AG04450 (cell line): ENCODE results near the gene ACOD1. TPM values are rescaled to one million over a fixed set of nuclear protein-coding genes. Genes with fewer than 3 reads are reported as not detected.

ENCODE experiments used
- CTCF ChIA-PET: fragments of 300-600, 350-600 bp; formaldehyde crosslinking; extraction: SDS; loops from one replicate; lab custom pipeline; 2022; ENCODE audit warnings: antibody characterized with exemption, inconsistent platforms; lab: Charles Lee
- POLR2A ChIA-PET: fragments of 350-600 bp; formaldehyde crosslinking; extraction: SDS; loops from one replicate; lab custom pipeline; 2021; ENCODE audit warnings: antibody characterized with exemption, inconsistent platforms; lab: Yijun Ruan, JAX
- DNase-seq: peaks from one replicate; pipeline ENCODE4 v3.0.0-alpha.2; 2011; ENCODE audit warnings: low read depth, low spot score
- H3K27ac ChIP-seq: one replicate; pipeline ENCODE4 v1.5.1; 2012; ENCODE audit warnings: low read depth, low read length, control low read depth
- H3K27me3 ChIP-seq: one replicate; pipeline ENCODE4 v1.6.0; 2012; ENCODE audit warnings: low read length; ENCODE audit not compliant: control insufficient read depth, insufficient read depth
- H3K4me3 ChIP-seq: 2 replicates; pipeline ENCODE4 v1.5.1; 2011; ENCODE audit warnings: mild to moderate bottlenecking, low read depth, low read length, control low read depth
- H3K9me3 ChIP-seq: 2 replicates; pipeline ENCODE4 v1.5.1; 2012; ENCODE audit warnings: low read length; ENCODE audit not compliant: control insufficient read depth, insufficient read depth
- polyA plus RNA-seq: library from polyadenylated mRNA; depleted of rRNA; stranded (reverse); fragments of >200 nt; gene quantifications from 2 replicates; pipeline ENCODE4 v1.2.3, GENCODE V29; 2011
- TF ChIP-seq, protein P1 (sequence below): IDR thresholded peaks from 2 replicates; pipeline ENCODE4 v1.5.1; 2011; ENCODE audit warnings: low read depth, low read length, control low read depth, inconsistent platforms

ACOD1 gene
- polyA plus RNA-seq, 1 experiment, result not detected

DNA sequence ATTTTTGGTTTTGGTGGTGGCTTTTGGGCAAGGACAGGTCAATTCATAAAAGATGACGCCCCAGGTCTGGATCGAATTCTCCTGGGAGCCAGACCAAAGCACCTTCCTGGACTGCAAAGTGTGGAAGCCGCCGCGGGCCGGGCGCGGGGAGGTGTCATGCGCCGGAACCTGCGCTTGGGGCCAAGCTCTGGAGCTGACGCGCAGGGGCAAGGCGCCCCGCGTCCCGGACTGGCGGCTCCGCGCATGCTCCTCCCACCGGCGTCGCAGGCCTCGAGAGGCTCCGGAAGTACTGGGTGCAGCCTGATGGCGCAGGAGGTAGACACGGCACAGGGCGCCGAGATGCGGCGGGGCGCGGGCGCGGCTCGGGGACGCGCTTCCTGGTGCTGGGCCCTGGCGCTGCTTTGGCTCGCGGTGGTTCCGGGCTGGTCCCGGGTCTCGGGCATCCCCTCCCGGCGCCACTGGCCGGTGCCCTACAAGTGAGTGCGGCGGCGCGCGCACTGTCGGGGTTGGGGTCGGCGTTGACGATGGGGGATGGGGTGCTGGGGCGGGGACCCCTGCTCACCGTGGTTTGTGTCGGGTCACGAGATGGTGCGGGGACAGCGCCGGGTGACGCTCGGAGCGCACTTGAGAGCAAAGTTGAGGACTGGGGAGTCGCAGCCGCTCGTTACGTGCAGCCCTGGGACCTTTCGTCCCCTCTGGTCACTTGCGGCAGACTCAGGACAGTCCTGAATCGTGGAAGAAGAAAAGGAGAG lies 43.7 kb downstream of the ACOD1 start, which contains the start of gene CLN5:
Gene CLN5, plus strand, starts transcription at position 286 of the 752 bp plus-strand sequence. Its CDS starts 18 bp downstream, at position 304.
- Histone ChIP-seq H3K27me3 (no peaks in the 10 kb centered on the region), H3K4me3 (peak within 1 kb of the TSS; percentile 95), H3K27ac (peak within 1 kb of the TSS; percentile 61), H3K9me3 (no peaks in the 10 kb centered on the region; the same call in 1 of the 2 replicates)
- POLR2A ChIA-PET, result no interaction called here
- CTCF ChIA-PET, result interaction anchor here (0.6 to 5.7 kb wide), 4 partner anchors 11 to 106 kb away, joined by 4 to 70 read pairs (median 16); no protein-coding TSS in a partner anchor
- TF ChIP-seq, protein P1, sequence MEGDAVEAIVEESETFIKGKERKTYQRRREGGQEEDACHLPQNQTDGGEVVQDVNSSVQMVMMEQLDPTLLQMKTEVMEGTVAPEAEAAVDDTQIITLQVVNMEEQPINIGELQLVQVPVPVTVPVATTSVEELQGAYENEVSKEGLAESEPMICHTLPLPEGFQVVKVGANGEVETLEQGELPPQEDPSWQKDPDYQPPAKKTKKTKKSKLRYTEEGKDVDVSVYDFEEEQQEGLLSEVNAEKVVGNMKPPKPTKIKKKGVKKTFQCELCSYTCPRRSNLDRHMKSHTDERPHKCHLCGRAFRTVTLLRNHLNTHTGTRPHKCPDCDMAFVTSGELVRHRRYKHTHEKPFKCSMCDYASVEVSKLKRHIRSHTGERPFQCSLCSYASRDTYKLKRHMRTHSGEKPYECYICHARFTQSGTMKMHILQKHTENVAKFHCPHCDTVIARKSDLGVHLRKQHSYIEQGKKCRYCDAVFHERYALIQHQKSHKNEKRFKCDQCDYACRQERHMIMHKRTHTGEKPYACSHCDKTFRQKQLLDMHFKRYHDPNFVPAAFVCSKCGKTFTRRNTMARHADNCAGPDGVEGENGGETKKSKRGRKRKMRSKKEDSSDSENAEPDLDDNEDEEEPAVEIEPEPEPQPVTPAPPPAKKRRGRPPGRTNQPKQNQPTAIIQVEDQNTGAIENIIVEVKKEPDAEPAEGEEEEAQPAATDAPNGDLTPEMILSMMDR, result peak; percentile 2; the same call in 1 of the 2 replicates
- DNase-seq, result peak; percentile 67

DNA sequence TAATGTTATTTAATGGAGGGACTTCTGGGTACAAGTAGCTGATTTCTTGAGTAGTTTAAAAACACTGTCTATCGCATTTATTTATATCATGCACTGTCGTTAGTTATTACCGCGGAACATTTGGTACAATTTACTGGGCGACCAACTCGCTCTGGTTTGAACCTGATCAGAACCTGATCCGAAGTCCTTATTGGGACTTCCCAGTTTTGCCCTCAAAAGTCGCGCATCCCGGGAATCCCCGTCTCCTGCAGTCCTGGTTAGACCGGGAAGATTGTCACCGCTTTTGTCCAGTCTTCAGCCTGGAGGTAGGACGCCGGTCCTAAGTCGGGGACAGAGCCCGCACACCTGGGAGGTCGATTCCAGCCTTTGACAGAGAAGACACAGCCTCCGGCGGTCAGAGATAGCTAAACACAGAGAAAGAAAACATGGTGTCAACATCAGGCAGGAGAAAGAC lies 44.3 kb downstream of the ACOD1 start:
- ChIA-PET CTCF (interaction anchor here (0.6 to 5.7 kb wide), 6 partner anchors 11 to 1297 kb away, joined by 3 to 70 read pairs (median 4); no protein-coding TSS in a partner anchor), POLR2A (no interaction called here)
- DNase-seq, result no peak
- Histone ChIP-seq H3K27me3 (no peaks in the 10 kb centered on the region), H3K9me3 (no peaks in the 10 kb centered on the region; the same call in 1 of the 2 replicates), H3K4me3 (peak overlapping the region; percentile 95), H3K27ac (peak overlapping the region; percentile 61)
- TF ChIP-seq, protein P1, result no peak

DNA sequence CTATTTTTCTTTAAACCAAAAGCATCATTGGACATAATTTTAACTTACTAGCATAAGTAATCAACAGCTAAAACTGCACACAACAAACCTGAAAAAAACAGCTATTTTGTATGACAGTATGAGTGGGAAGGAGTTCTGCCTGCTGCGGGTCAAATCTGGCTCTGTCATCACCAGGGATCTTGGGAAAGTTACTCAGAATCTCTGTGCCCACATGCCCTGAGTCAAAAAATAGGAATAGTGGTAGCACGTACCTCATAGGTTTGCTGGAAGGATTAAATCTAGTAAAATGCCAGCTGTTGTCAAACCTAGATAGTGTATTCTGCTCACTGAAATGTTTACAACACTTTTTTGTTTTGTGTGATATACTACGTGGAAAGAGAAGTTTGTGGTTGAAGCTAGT lies 44.7 kb downstream of the ACOD1 start:
- no peak for DNase-seq
- H3K27me3 ChIP-seq, result no peaks in the 10 kb centered on the region
- H3K9me3 ChIP-seq, result no peaks in the 10 kb centered on the region; the same call in 1 of the 2 replicates
- peak overlapping the region; percentile 61 for H3K27ac ChIP-seq
- CTCF ChIA-PET, result interaction anchor here (0.6 to 5.7 kb wide), 5 partner anchors 10 to 1297 kb away, joined by 3 to 70 read pairs (median 4); no protein-coding TSS in a partner anchor
- TF ChIP-seq, protein P1, result no peak
- POLR2A ChIA-PET, result no interaction called here
- peak overlapping the region; percentile 95 for H3K4me3 ChIP-seq

DNA sequence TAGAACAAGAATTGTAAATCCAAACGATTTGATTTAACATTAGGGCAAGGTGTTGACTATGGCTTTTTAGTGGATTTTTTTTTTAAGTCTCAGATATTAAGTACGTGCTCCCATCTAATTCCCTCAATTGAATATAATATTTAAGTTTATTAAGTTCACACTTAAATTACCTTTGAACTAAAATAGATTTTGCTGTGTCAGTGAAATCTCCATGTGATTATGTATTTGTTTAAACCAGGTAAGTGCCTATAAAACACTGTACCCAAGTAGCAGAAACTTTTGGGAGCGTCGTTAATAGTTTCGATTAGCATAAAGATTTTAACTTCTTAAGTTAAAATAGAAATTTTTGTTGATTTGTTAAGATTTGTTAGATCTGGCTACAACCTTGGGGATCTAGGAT lies 45.2 kb downstream of the ACOD1 start:
- Histone ChIP-seq H3K4me3 (no peak overlapping the region), H3K27ac (no peak overlapping the region), H3K27me3 (no peaks in the 10 kb centered on the region), H3K9me3 (no peaks in the 10 kb centered on the region; the same call in 1 of the 2 replicates)
- CTCF ChIA-PET, result interaction anchor here (0.6 to 5.7 kb wide), 5 partner anchors 10 to 1298 kb away, joined by 3 to 70 read pairs (median 4); no protein-coding TSS in a partner anchor
- DNase-seq, result no peak
- TF ChIP-seq, protein P1, result no peak
- POLR2A ChIA-PET, result no interaction called here

DNA sequence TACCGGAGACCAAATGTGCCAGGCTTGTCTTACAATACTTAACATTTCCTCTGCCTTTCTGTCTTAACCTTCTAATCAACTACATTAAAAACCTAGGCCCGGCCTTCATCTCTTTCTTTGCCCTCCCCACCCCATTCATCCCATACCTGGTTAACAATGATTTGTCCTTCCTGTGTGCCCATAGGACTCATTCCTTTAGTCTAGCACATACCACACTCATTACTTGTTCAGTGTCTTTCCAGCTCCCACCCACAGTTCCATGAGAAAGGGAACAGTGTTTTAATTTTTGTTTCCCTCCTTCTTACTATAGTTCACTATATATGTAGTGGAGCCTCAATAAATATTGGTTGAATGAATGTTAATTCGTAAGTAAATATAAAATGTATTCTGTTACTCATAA lies 46.0 kb downstream of the ACOD1 start:
- ChIA-PET POLR2A (no interaction called here), CTCF (interaction anchor here (0.9 to 3.7 kb wide), 3 partner anchors 9 to 1298 kb away, joined by 4 to 27 read pairs (median 4); no protein-coding TSS in a partner anchor)
- Histone ChIP-seq H3K27ac (no peak overlapping the region), H3K27me3 (no peaks in the 10 kb centered on the region), H3K9me3 (no peaks in the 10 kb centered on the region; the same call in 1 of the 2 replicates), H3K4me3 (no peak overlapping the region)
- no peak for DNase-seq
- TF ChIP-seq, protein P1, result no peak
